ENCODE data around the gene HIPK3. TPM values are rescaled to one million over a fixed set of nuclear protein-coding genes. Genes with fewer than 3 reads are reported as not detected.
A peak's percentile ranks its signal among the peaks of the same experiment; 100 is the strongest.

The HIPK3 gene
- total and polyA plus RNA-seq, 2 experiments from 2014 or later = 5.5 to 29.8 TPM

GRCh38 chr11:33375688-33376311 lies 118.6 kb downstream of the HIPK3 start, which contains the start of gene KIAA1549L:
TSS of gene KIAA1549L (plus strand) at chr11:33376108.
- Histone ChIP-seq H3K27ac (ENCODE audit: low read depth) (no peak within 1 kb of the TSS), H3K79me2 (replicated peaks; ENCODE audit: insufficient read depth) (no peaks in the 10 kb centered on the region)
- H3K27ac Mint-ChIP-seq = no peak within 1 kb of the TSS

More at GRCh38 chr11:33375688-33376311, 118.6 kb downstream of the HIPK3 start, which contains the start of gene KIAA1549L:
- no peaks in the 10 kb centered on the region; the same call in 1 of the 2 replicates for H4K20me1 ChIP-seq (replicated peaks; ENCODE audit: insufficient read depth)
- Mint-ChIP-seq H3K4me1 (peaks cover 16% of the 10 kb centered on the region), H3K36me3 (ENCODE audit: low read depth) (no peaks in the 10 kb centered on the region), H3K27me3 (ENCODE audit: insufficient read depth, low read depth, poor library complexity) (peaks cover 33% of the 10 kb centered on the region), H3K4me3 (peak within 1 kb of the TSS; percentile 80), H3K9me3 (no peaks in the 10 kb centered on the region)
- H3F3A ChIP-seq (replicated peaks; ENCODE audit: low read depth) = peaks cover 13% of the 10 kb centered on the region; the same call in 1 of the 2 replicates
- peaks cover 46% of the 10 kb centered on the region for H3K27me3 ChIP-seq (ENCODE audit: insufficient read depth)
- peak within 1 kb of the TSS; percentile 61 for H3K4me3 ChIP-seq
- H3K9me2 ChIP-seq (ENCODE audit: insufficient read depth) = no peaks in the 10 kb centered on the region
- peak within 1 kb of the TSS; percentile 88 for H3K4me2 ChIP-seq
- H2AFZ ChIP-seq = peak within 1 kb of the TSS; percentile 98
- H3K4me1 ChIP-seq (ENCODE audit: insufficient read depth) = peaks cover 7% of the 10 kb centered on the region
- DNase-seq (ENCODE audit: low spot score) = peak; percentile 73
- peak; percentile 32 for ATAC-seq
- no peaks in the 10 kb centered on the region for H3K36me3 ChIP-seq (ENCODE audit: insufficient read depth)
- TF ChIP-seq ZNF462 (CRISPR knock-in tag; IDR thresholded peaks at IDR 0.05) = no peak
- TF ChIP-seq REST (IDR thresholded peaks at IDR 0.05; ENCODE audit: unreplicated experiment) = no peak
